ENCODE results near the gene MRM1. TPM values are rescaled to one million over a fixed set of nuclear protein-coding genes. Genes with fewer than 3 reads are reported as not detected.

Gene MRM1
- total RNA-seq, 2 donors from 2014 or later: 3.7 to 6.3 TPM

DNA sequence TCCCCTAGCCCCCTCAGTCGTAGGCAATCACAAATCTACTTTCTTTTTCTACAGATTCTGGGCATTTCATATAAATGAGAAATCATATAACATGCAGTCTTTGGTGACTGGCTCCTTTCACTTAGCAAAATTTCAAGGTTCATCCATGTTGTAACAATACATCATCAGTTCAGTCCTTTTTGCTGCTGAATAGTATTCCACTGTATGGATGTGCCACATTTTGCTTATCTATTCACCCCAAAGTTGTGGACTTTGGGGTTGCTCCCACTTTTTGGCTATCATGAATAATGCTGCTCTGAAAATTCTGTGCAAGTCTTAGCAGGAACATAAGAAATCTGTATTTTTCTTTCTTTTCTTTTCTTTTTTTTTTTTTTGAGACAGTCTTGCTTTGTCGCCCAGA lies 39.0 kb downstream of the MRM1 start:
- Histone ChIP-seq H3K27me3 (peaks cover 13 to 14% of the 10 kb centered on the region in 2 donors), H3K4me1 (peaks cover 0 to 18% of the 10 kb centered on the region in 2 donors), H3K4me3 (no peak overlapping the region), H3K36me3 (no peaks in the 10 kb centered on the region), H3K9me3 (no peaks in the 10 kb centered on the region), H3K27ac (no peak overlapping the region)
- TF ChIP-seq, protein P1, sequence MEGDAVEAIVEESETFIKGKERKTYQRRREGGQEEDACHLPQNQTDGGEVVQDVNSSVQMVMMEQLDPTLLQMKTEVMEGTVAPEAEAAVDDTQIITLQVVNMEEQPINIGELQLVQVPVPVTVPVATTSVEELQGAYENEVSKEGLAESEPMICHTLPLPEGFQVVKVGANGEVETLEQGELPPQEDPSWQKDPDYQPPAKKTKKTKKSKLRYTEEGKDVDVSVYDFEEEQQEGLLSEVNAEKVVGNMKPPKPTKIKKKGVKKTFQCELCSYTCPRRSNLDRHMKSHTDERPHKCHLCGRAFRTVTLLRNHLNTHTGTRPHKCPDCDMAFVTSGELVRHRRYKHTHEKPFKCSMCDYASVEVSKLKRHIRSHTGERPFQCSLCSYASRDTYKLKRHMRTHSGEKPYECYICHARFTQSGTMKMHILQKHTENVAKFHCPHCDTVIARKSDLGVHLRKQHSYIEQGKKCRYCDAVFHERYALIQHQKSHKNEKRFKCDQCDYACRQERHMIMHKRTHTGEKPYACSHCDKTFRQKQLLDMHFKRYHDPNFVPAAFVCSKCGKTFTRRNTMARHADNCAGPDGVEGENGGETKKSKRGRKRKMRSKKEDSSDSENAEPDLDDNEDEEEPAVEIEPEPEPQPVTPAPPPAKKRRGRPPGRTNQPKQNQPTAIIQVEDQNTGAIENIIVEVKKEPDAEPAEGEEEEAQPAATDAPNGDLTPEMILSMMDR (IDR thresholded peaks at IDR 0.05): no peak
- no peak for DNase-seq (ENCODE audit: low spot score)

DNA sequence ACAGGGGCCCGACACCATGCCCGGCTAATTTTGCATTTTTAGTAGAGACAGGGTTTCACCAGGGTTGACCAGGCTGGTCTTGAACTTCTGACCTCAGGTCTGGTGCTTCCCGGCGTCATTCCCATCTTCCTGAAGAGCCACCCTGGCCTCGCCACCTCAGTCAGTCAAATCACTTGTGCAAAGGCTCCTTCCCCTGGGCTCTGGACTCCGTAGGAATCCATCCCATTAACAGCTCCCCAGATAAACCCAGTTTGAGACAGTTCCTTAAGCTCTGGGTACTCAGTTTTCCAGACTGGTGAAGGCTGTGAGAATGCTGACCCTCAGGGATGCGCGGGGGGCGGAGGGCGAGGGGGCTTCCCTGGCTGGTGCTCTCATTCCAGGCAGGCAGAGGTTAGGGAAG lies 39.5 kb downstream of the MRM1 start:
- Histone ChIP-seq H3K4me1 (peaks cover 0 to 18% of the 10 kb centered on the region in 2 donors), H3K36me3 (no peaks in the 10 kb centered on the region), H3K27me3 (peaks cover 14 to 17% of the 10 kb centered on the region in 2 donors), H3K27ac (no peak overlapping the region), H3K4me3 (no peak overlapping the region), H3K9me3 (no peaks in the 10 kb centered on the region)
- TF ChIP-seq, protein P1 (IDR thresholded peaks at IDR 0.05): no peak
- no peak for DNase-seq (ENCODE audit: low spot score)

DNA sequence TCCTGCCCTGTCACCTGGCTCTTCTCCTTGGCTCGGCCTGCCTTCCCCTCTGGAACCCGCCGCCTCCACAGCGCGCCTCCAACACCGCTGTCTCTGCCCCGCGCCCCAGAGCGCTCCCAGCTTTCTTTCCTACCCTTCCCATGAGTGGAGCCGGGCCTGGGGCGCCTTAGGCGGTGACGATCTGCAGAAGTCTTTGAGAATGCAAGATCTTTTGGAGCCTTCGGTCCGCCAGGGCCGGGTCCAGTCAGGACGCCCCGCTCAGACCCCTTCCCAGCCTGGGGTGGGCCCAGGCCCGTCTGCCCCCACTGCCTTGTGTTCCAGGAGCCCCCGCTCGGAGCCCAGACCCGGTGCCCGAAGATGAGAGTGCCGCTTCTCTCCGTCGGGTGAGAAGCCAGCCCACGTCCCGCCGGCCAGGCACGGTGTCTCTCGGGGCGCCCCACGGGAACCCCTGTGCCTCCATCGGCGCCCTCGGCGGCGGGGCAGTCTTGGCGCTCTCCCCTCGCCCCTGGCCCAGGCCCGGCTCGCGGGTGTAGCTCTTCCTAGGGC lies 40.0 kb downstream of the MRM1 start:
- Histone ChIP-seq H3K27me3 (peaks cover 14 to 21% of the 10 kb centered on the region in 2 donors), H3K4me3 (peak overlapping the region in 1 of 2 donors; percentile 40), H3K27ac (no peak overlapping the region), H3K36me3 (no peaks in the 10 kb centered on the region), H3K9me3 (no peaks in the 10 kb centered on the region), H3K4me1 (peaks cover 0 to 18% of the 10 kb centered on the region in 2 donors)
- DNase-seq (ENCODE audit: low spot score): no peak
- TF ChIP-seq, protein P1 (IDR thresholded peaks at IDR 0.05): no peak

DNA sequence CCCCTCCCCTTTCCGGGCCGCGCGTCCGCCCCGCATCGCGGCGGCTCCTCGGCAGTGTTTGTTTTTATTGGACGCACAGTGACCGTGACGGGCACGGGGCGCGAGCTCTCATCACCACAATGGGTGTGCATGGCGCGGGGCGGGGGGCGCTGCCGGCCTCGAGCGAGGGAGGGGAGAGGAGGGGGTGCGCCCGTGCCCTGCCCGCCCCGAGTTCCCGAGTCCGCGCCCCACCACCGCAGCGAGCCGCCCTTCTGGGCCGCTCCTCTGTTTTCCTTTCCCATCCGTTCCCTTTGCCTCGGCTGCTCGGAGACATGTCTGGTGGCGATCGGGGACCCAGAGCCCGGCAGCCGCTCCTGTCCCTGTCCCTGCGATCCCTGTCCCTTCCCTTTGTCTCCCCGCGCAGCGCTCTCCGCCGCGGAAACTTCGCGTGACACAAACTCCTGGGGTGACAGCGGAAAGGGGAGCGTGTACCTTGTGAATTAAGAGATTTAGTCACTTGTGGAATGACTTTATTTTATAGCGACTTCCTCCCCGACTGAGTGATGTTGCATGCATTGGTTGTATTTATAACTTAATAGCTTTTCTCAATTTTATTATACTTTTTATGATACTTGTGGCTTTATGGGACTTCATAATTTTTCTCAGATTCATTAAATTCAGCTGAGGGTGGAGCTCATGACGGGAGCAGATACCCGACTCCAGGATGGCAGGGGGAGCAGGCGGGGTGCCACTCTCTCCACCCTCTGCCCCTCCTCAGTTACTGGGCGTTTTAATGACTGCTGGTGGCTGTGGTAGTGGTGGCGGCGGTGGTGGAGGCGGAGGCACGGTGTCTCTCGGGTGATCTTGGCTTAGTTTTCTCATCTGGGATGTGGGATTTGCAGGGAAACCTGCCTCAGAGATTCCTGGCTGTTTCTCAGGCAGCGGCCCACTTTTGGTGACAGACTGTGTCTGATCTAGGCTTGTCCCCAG lies 40.8 kb downstream of the MRM1 start:
- H3K9me3 ChIP-seq: no peaks in the 10 kb centered on the region
- no peak for DNase-seq (ENCODE audit: low spot score)
- peaks cover 0 to 18% of the 10 kb centered on the region in 2 donors for H3K4me1 ChIP-seq
- no peaks in the 10 kb centered on the region for H3K36me3 ChIP-seq
- TF ChIP-seq, protein P1 (IDR thresholded peaks at IDR 0.05): no peak
- H3K27ac ChIP-seq: no peak overlapping the region
- peaks cover 14 to 21% of the 10 kb centered on the region in 2 donors for H3K27me3 ChIP-seq
- H3K4me3 ChIP-seq: peak overlapping the region; percentile 9 to 40

DNA sequence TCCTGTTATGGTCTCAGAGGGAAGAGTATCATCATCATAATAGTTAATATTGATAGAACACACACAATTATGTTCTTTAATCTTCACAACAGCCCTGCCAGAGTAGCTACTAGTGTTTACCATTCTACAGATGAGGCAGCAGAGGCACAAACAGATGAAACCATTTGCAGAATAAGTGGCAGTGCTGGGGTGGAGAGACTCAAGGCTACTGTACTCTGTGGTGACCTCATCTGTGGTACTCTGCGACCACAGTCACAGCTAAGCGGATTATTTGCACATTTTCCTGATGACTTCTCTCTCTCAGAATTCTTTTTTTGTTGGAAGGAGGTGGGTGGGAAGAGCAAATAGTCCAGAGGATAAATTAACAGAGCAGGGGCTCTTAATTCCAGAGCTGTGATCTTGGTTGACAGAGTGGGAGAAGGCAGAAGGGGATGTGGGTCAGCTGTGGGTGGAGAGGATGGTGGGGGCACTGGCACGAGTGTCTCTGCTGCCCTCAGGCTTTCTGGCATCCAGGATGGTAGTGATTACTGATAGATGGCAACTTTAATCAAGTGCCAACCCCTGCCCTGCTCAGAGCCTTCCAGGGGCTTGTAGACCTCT lies 41.8 kb downstream of the MRM1 start:
- peaks cover 14 to 21% of the 10 kb centered on the region in 2 donors for H3K27me3 ChIP-seq
- H3K27ac ChIP-seq: no peak overlapping the region
- DNase-seq (ENCODE audit: low spot score): no peak
- H3K4me1 ChIP-seq: peaks cover 0 to 18% of the 10 kb centered on the region in 2 donors
- H3K9me3 ChIP-seq: no peaks in the 10 kb centered on the region
- TF ChIP-seq, protein P1 (IDR thresholded peaks at IDR 0.05): no peak
- no peaks in the 10 kb centered on the region for H3K36me3 ChIP-seq
- H3K4me3 ChIP-seq: no peak overlapping the region
